Adrenal gland (tissue), 5 donors: ENCODE measurements around the gene FEM1B.

ENCODE experiments used
- POLR2A ChIP-seq, 2 donors: fragments of 450-650 bp; IDR thresholded peaks; one replicate each; pipeline ENCODE4 v1.6.1; 2017; ENCODE audit warnings: antibody characterized with exemption in 2 of 2, mild to moderate bottlenecking in 2 of 2, moderate library complexity in 1 of 2
- TF ChIP-seq, protein P1 (sequence below), 6 experiments: fragments of 450-650 bp in 4 of 6; fragments of 200-600 bp in 2 of 6; sonication (generic) in 1 of 6; IDR thresholded peaks; 1 replicate in 5 of 6; 2 replicates in 1 of 6; pipeline versions ENCODE4 v1.5.1 to v1.8.0; 2016 to 2021; ENCODE audit warnings: antibody characterized with exemption in 6 of 6, mild to moderate bottlenecking in 2 of 6, moderate library complexity in 1 of 6
- donor health status: DM: no; HTN: no; CAD: no.

DNA sequence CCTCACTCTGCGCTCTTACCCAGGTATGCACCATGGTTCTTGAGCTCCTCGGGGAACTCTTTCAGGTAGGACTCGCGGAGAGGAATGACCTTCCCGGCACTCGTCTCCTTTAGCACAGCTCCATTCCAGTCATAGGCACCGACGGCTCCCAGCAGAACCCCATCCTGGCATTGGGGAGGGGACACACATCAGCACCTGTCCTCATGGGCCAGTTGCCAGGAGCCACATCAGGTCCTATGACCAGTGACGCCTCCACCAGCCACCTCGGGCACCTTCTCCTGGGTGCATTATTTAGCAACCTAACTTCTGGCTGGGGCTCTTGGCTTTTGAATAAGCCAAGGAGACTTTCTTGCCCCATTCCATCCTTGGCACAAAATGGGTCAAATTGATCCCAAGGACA is 61.9 kb downstream of the FEM1B start:
- TF ChIP-seq, protein P1, sequence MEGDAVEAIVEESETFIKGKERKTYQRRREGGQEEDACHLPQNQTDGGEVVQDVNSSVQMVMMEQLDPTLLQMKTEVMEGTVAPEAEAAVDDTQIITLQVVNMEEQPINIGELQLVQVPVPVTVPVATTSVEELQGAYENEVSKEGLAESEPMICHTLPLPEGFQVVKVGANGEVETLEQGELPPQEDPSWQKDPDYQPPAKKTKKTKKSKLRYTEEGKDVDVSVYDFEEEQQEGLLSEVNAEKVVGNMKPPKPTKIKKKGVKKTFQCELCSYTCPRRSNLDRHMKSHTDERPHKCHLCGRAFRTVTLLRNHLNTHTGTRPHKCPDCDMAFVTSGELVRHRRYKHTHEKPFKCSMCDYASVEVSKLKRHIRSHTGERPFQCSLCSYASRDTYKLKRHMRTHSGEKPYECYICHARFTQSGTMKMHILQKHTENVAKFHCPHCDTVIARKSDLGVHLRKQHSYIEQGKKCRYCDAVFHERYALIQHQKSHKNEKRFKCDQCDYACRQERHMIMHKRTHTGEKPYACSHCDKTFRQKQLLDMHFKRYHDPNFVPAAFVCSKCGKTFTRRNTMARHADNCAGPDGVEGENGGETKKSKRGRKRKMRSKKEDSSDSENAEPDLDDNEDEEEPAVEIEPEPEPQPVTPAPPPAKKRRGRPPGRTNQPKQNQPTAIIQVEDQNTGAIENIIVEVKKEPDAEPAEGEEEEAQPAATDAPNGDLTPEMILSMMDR (IDR thresholded peaks at IDR 0.05): no peak
- TF ChIP-seq POLR2A (IDR thresholded peaks at IDR 0.05): no peak
